ENCODE results near the gene EEF1AKMT3.

The EEF1AKMT3 gene

GRCh38 chr12:57772429-57773322 is at the start of gene EEF1AKMT3:
TSS of gene EEF1AKMT3 (plus strand) at chr12:57772614. CDS start at chr12:57772725, 111 bp downstream.
- peak; percentile 52 for DNase-seq

GRCh38 chr12:57722716-57723629 is 49.4 kb upstream of the EEF1AKMT3 start:
- no peak for DNase-seq

GRCh38 chr12:57723630-57723962 is 48.8 kb upstream of the EEF1AKMT3 start:
- DNase-seq, result no peak

GRCh38 chr12:57724003-57724935 is 48.1 kb upstream of the EEF1AKMT3 start:
- DNase-seq, result no peak

- DNase-seq, result no peak
Observed at GRCh38 chr12:57724936-57725740, 47.3 kb upstream of the EEF1AKMT3 start.

GRCh38 chr12:57725851-57726150 is 46.6 kb upstream of the EEF1AKMT3 start:
- no peak for DNase-seq

GRCh38 chr12:57726151-57726883 is 46.1 kb upstream of the EEF1AKMT3 start:
- no peak for DNase-seq

GRCh38 chr12:57726884-57727757 is 45.3 kb upstream of the EEF1AKMT3 start:
- DNase-seq, result no peak

GRCh38 chr12:57727758-57728395 is 44.5 kb upstream of the EEF1AKMT3 start:
- no peak for DNase-seq

- no peak for DNase-seq
Observed at GRCh38 chr12:57729321-57729844, 43.0 kb upstream of the EEF1AKMT3 start.

GRCh38 chr12:57730336-57731067 is 41.9 kb upstream of the EEF1AKMT3 start:
- DNase-seq, result no peak

GRCh38 chr12:57731411-57732080 is 40.9 kb upstream of the EEF1AKMT3 start:
- DNase-seq, result no peak

GRCh38 chr12:57732270-57732669 is 40.1 kb upstream of the EEF1AKMT3 start:
- DNase-seq, result no peak

GRCh38 chr12:57732726-57733593 is 39.5 kb upstream of the EEF1AKMT3 start:
- DNase-seq, result no peak

- DNase-seq, result no peak
Observed at GRCh38 chr12:57733928-57734327, 38.5 kb upstream of the EEF1AKMT3 start.

GRCh38 chr12:57734591-57734990 is 37.8 kb upstream of the EEF1AKMT3 start:
- no peak for DNase-seq
